ENCODE measurements around the gene BMPR1B.
A peak's percentile ranks its signal among the peaks of the same experiment; 100 is the strongest.
"Not testable (repeated sequence)": the region's sequence is repeated elsewhere in the genome, so short reads cannot be mapped to it uniquely, and the experiment has no call there.

BMPR1B gene

DNA sequence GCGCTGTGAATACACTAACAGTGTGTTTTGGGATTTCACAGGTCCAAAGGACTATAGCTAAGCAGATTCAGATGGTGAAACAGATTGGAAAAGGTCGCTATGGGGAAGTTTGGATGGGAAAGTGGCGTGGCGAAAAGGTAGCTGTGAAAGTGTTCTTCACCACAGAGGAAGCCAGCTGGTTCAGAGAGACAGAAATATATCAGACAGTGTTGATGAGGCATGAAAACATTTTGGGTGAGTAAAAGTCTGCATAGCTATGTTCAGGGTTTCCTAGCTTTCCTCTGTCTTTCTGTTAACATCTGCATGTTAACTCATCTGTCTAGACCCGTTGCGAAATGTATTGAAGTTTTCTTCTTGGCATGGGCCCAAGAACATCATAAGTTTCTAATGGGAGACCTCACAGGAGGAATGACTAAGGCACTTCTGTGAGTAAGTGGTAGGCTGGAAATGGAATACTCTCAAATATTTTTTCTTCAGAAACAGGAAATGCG, 372.1 kb downstream of the BMPR1B start:
- DNase-seq: peak in 4 of 56 donors; percentile 1 to 7 (median 4)

GRCh38 chr4:95134016-95134415, 376.3 kb downstream of the BMPR1B start:
- not testable (repeated sequence) for DNase-seq

DNA sequence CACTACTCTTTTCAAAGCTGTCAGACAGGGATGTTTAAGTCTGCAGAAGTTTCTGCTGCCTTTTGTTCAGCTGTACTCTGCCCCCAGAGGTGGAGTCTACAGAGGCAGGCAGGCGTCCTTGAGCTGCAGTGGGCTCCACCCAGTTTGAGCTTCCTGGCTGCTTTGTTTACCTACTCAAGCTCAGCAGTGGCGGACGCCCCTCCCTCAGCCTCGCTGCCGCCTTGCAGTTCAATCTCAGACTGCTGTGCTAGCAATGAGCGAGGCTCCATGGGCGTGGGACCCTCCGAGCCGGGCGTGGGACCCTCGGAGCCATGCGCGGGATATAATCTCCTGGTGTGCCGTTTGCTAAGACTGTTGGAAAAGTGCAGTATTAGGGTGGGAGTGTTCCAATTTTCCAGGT, 381.7 kb downstream of the BMPR1B start:
- DNase-seq: not testable (repeated sequence)

GRCh38 chr4:95141361-95141760, 383.6 kb downstream of the BMPR1B start:
- DNase-seq: no peak

GRCh38 chr4:95142932-95143331, 385.2 kb downstream of the BMPR1B start:
- no peak for DNase-seq

DNA sequence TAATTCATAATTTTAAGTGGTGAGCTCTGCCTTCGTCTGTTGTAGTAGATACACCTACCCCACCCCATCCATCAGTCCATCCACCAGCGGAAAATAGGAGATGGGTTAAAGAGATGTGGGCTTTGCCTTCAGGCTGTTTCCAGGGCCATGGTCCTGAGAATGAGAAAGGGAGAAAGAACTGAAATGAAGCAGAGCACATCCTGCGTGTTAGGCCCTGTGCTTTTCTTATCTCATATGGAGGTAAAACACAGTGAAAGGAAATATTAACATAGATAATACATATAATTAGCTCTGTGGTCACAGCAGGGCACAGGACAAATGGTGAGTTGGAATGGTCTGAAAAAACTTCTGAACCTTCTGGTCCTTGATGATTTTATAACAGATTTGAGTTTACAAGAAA, 393.5 kb downstream of the BMPR1B start:
- DNase-seq: no peak

GRCh38 chr4:95153182-95153581, 395.4 kb downstream of the BMPR1B start:
- no peak for DNase-seq

DNA sequence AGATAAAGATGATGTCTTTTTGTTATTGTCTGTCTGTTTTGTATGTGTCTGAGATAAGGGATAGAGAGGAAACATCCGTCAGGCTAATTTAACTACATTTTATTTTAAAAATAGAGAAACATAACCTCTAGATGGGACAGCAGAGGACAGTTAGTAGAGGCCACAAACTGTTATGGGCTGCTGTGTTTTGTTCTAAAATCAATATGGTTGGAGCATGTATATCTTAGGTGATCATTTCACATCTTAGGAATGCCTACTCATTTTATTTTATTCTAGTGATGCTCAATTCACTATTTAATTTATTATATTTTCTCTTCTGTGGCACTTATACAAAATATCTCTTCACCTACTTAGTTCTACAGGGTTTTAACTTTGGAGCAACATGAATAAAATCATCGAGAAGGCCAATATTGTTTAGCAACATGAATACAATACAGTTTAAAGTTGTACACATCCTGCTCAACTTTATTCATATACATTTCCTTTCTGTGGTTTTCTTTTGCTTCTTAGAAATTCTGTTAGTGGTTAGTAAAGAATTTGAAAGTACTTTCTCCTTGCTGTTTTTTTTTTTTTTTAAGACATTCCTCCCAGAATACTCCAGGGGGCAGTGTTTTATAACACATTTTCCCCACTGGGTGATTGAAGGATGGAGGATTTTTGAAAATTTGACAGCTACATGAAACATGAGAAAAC, 398.1 kb downstream of the BMPR1B start:
- no peak for DNase-seq

- no peak for DNase-seq
These were observed 398.7 kb downstream of the BMPR1B start for GRCh38 chr4:95156452-95156765.

- no peak for DNase-seq
These were observed 399.8 kb downstream of the BMPR1B start for GRCh38 chr4:95157596-95157995.

GRCh38 chr4:95158045-95158444, 400.3 kb downstream of the BMPR1B start:
- DNase-seq: no peak

GRCh38 chr4:95158626-95159025, 400.9 kb downstream of the BMPR1B start:
- DNase-seq: no peak

DNA sequence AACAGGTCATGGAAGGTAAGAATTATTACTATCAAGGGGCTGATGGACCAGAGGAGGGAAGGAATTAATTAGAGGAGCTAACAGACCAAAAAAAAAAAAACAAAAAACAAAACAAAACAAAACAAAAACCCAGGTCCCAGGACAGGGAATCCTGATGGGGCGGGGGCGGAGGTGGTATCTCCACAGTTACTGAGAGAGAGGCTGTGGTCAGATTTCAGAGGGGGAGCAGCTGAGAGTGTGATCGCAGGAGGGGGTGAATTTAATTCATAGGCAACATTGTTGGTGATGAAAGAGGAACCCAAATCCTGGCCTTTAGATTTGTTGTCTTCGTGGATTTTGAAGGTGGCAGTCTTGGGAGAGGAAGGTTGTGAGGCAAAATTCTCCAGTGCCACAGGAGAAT, 401.6 kb downstream of the BMPR1B start:
- no peak for DNase-seq

DNA sequence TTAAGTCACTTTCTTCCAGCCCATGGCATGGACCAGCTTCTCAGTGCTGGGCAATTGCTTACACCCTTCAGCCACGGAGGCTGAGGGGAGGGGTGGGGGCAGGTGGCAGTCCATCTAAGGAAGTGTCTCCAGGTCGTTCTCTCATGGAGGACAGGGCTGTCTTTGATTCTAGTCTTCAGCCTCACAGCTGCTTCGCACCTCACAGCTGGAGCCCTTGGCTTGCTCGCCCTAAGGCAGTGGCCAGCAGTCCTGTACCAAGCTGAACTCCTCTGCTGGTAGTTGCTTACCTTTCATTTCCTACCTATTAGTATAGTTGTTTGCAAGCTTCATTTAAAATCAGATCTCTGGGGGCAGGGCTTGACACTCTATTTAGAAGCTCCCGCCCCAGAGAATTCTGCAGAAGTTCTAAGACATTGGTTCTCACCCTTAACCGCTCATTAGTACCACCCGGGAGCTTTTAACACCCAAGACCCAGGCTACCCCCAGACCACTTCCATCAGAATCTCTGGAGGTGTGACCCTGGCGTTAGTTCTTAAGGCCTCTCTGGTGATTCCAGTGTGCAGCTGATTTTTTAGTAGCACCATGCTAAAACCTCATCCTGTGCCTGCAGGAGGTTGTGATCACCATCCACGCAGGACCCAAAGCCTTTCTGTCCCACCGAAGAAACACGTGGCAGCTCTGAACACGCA, 404.2 kb downstream of the BMPR1B start:
- DNase-seq: no peak

DNA sequence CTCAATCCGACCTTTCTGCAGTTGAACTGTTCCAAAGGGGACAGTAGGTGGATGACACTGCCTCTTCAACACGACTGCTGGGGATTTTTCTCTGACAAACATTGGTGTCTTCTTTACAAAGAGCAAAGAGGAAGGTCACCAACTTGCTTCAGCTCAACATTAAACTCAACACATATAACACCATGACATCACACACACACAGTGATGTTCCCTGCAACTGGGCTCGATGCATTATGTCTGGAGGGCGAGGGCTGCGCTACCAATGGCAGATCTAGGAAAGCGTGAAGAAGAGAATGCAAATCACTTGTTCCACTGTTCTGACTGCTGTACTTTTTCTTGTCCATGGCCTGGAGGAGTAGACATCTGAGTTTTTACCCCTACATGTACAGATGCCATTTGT, 405.1 kb downstream of the BMPR1B start:
- DNase-seq: no peak

DNA sequence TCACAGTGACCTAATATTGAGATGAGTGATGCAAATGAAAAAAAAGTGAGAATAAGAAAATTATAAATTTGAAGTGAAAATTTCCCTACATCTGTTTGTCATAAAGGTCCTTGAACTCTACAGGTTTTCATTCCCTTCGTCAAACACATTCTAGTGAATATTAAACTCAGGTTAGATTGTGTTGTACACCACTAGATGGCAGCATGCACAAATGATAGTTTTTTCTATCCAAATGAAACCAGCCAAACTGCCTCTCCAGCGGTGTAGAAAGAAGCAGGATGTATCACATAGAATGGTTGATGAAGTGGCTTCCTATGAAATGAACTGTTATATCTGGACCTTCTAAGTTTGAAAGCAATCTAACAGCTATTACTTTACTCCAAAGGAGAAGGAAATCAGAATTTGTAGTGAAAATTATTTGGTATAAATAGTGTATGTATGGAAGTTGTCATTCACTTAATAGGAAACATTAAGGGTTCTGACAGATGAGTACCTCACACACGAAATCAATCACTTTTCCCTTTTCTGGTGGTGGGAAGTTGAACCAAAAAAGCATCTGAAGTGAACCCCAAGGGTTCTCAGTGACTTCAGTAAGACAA, 408.3 kb downstream of the BMPR1B start:
- peak in 17 of 56 donors; percentile 4 to 90 (median 14) for DNase-seq

- DNase-seq: no peak
These were observed 410.1 kb downstream of the BMPR1B start for GRCh38 chr4:95167805-95168204.

DNA sequence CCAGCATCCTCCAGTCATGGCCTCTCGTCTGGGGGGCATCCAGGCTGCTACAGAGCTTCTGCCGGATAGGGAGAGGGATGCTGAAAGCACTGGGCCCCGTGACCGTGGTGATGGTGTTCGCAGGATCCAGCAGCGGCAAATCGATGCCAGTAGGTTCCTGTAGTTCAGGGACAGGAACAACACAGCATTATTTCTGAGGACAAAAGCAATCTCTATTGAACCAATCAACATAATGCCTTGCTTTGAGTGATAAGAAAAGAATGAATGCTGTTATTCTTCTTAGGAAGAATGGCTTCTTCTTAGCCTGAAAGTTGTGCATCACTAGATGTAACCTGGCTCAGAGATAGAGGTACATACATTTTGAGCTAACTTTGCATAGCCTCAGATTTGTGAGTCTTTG, 412.4 kb downstream of the BMPR1B start:
- peak in 39 of 56 donors; percentile 7 to 73 (median 35) for DNase-seq

GRCh38 chr4:95171377-95171776, 413.6 kb downstream of the BMPR1B start:
- not testable (repeated sequence) for DNase-seq

DNA sequence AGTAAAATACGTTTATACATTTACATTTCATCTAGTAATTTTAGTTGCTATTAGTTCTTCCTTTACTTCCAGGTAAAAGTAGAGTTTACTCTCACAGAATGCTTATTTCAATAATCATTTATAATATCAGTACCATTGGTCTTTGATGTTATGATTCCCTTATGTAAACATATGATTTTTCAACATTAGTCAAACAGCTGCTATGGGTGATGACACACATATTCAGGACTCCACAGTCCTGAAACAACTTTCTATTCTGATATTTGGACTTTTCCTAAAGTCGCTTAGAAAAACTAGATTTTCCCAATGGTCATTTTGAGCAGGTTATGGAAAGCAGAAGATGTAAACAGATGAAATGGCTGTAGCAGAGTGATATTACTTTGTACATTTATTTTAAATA, 421.2 kb downstream of the BMPR1B start:
- no peak for DNase-seq

DNA sequence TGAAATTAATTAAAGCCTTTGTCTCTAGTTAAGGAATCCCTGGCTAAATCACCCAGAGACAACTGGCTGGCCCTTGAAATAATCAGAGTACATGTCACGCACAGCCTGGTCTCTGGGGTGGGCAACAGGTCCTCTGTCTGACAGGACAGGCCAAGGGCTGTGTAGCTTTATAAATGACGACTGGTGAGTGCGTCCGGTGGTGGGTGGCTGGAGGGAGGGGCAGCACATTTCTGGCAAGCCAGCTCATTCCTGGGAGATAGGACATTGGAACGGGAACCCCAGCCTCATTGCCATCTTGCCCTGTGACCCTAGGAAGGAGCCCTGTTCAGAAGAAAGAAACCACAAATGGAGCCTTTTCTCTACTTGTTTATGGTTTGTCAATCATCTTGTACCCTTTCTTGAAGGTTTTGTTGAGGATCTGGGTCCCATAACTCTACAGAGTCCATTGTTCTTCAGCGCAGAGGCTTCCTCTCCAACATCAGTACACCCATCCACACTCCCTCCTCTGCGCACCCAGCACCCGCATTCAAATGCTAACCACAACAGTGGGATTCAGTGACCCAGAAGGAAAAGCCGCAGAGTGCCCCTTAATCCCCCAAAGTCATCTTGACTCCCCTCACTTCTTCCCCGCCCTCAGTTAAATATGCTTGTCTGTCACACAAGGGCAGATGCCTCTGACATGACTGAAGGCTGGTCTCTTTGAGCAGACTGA, 422.9 kb downstream of the BMPR1B start:
- no peak for DNase-seq

Measured in amygdala (tissue), 56 donors.